PC-3 (cell line): Measurements from ENCODE around the gene DBP. TPM values are rescaled to one million over a fixed set of nuclear protein-coding genes. Genes with fewer than 3 reads are reported as not detected.
A peak's percentile ranks its signal among the peaks of the same experiment; 100 is the strongest.

Experiments used
- ATAC-seq: fragments of 200-7000 bp; cut with Tn5 transposase; 2 replicates; pipeline ENCODE4 v1.9.1; 2020; ENCODE audit warnings: mild to moderate bottlenecking, moderate library complexity
- BruUV-seq: library from RNA; stranded (reverse); fragments of 400-500 nt; replicated peaks from 2 replicates; lab custom pipeline; 2021; lab: Mats Ljungman, UMichigan
- CTCF ChIA-PET: fragments of 300-600 bp; sonication (Branson Sonifier 250); formaldehyde crosslinking; loops from one replicate; lab custom pipeline; 2022; ENCODE audit warnings: antibody characterized with exemption; lab: Charles Lee
- POLR2A ChIA-PET: fragments of 300-600 bp; sonication (Branson Sonifier 250); formaldehyde crosslinking; loops from one replicate; lab custom pipeline; 2022; ENCODE audit warnings: antibody characterized with exemption; ENCODE audit not compliant: unreplicated experiment; lab: Charles Lee
- DNase-seq: peaks from one replicate; pipeline ENCODE4 v3.0.0-alpha.2; 2015
- H2AFZ ChIP-seq: fragments of 300-600 bp; sonication (generic); 2 replicates; pipeline ENCODE4 v1.6.0; 2016; ENCODE audit warnings: antibody characterized with exemption, low read length
- H3F3A ChIP-seq: fragments of 300-600 bp; sonication (generic); one replicate; pipeline ENCODE4 v1.6.0; 2017; ENCODE audit warnings: antibody characterized with exemption, low read length, control low read depth, mild to moderate bottlenecking; ENCODE audit not compliant: unreplicated experiment
- H3K27ac ChIP-seq: fragments of 300-600 bp; sonication (generic); 2 replicates; pipeline ENCODE4 v1.5.1; 2016; ENCODE audit warnings: mild to moderate bottlenecking, low read length
- H3K27me3 ChIP-seq: fragments of 300-600 bp; sonication (generic); 2 replicates; pipeline ENCODE4 v1.6.1; 2016; ENCODE audit warnings: low read length, mixed read lengths
- H3K36me3 ChIP-seq: fragments of 300-600 bp; sonication (generic); 2 replicates; pipeline ENCODE4 v1.6.1; 2016; ENCODE audit warnings: low read depth, mixed run types, low read length, mixed read lengths
- H3K4me1 ChIP-seq: fragments of 300-600 bp; sonication (generic); 2 replicates; pipeline ENCODE4 v1.5.1; 2016; ENCODE audit warnings: low read length; ENCODE audit not compliant: insufficient read depth
- H3K4me2 ChIP-seq: fragments of 300-600 bp; sonication (generic); 2 replicates; pipeline ENCODE4 v1.6.0; 2016; ENCODE audit warnings: low read length
- H3K4me3 ChIP-seq: fragments of 300-600 bp; sonication (generic); 2 replicates; pipeline ENCODE4 v1.5.1; 2016; ENCODE audit warnings: mild to moderate bottlenecking, low read length, mixed read lengths
- H3K79me2 ChIP-seq: fragments of 300-600 bp; sonication (generic); 2 replicates; pipeline ENCODE4 v1.6.1; 2017; ENCODE audit warnings: low read length, mixed read lengths
- H3K9ac ChIP-seq: fragments of 300-600 bp; sonication (generic); 2 replicates; pipeline ENCODE4 v1.6.0; 2016; ENCODE audit warnings: mild to moderate bottlenecking, low read length
- H3K9me2 ChIP-seq: fragments of 300-600 bp; sonication (generic); replicated peaks from 2 replicates; pipeline ENCODE4 v1.6.1; 2016; ENCODE audit warnings: mixed run types, low read length, mixed read lengths
- H3K9me3 ChIP-seq: fragments of 300-600 bp; sonication (generic); 2 replicates; pipeline ENCODE4 v1.6.1; 2016; ENCODE audit warnings: low read length, mixed read lengths
- H4K20me1 ChIP-seq: fragments of 300-600 bp; sonication (generic); 2 replicates; pipeline ENCODE4 v1.6.1; 2016; ENCODE audit warnings: low read length, mixed read lengths
- CTCF ChIP-seq: fragments of 300-600 bp; sonication (generic); conservative IDR thresholded peaks from 2 replicates; pipeline ENCODE4 v1.5.1; 2017; ENCODE audit warnings: antibody characterized with exemption, low read depth, mild to moderate bottlenecking, low read length
- EZH2 ChIP-seq: fragments of 300-600 bp; sonication (generic); IDR thresholded peaks from one replicate; pipeline ENCODE4 v1.6.1; 2017; ENCODE audit warnings: antibody characterized with exemption, mild to moderate bottlenecking, low read length; ENCODE audit not compliant: unreplicated experiment
- EZH2phosphoT487 ChIP-seq: fragments of 300-600 bp; sonication (generic); IDR thresholded peaks from 2 replicates; pipeline ENCODE4 v1.6.1; 2018; ENCODE audit warnings: mild to moderate bottlenecking, antibody characterized with exemption, low read length, borderline replicate concordance
- intact Hi-C: fragments of 100-400 bp; cut with micrococcal nuclease; formaldehyde crosslinking; loops from 2 replicates; pipeline ENCODE4 v1.9.0; 2023
- total RNA-seq: library from RNA; depleted of rRNA; stranded (reverse); fragments of >200 nt; gene quantifications from 2 replicates; pipeline ENCODE4 v1.2.3, GENCODE V29; 2014

The DBP gene
- total RNA-seq, 1 experiment from 2014 or later, result 12.2 TPM

GRCh38 chr19:48637948-48638830, 1.0 kb upstream of the DBP start:
- Histone ChIP-seq H3K9ac (peak overlapping the region; percentile 67), H3K4me2 (peak overlapping the region; percentile 96), H4K20me1 (no peaks in the 10 kb centered on the region), H3F3A (peaks cover 3% of the 10 kb centered on the region), H3K36me3 (no peaks in the 10 kb centered on the region), H3K27me3 (no peaks in the 10 kb centered on the region), H3K4me3 (peak overlapping the region; percentile 65), H3K4me1 (peaks cover 24% of the 10 kb centered on the region), H3K27ac (peak overlapping the region; percentile 67), H3K9me2 (no peaks in the 10 kb centered on the region), H3K79me2 (no peaks in the 10 kb centered on the region), H2AFZ (peak overlapping the region; percentile 94), H3K9me3 (no peaks in the 10 kb centered on the region)
- POLR2A ChIA-PET, result interaction anchor here (0.6 kb wide), 1 partner anchor 151 kb away, joined by 20 read pairs; no protein-coding TSS in a partner anchor
- no peak for TF ChIP-seq EZH2
- no peak for TF ChIP-seq CTCF
- no peak for TF ChIP-seq EZH2phosphoT487
- BruUV-seq, result no TSS peak
- CTCF ChIA-PET, result interaction anchor here (0.7 kb wide), 1 partner anchor 52 kb away, joined by 3 read pairs; no protein-coding TSS in a partner anchor
- intact Hi-C loops, result loop anchor here (1.0 kb wide), 1 partner anchor 19 kb away; the partner anchor contains the start of genes RPL18 and SPHK2
- ATAC-seq (peak; percentile 18), DNase-seq (peak; percentile 85)

- Histone ChIP-seq H4K20me1 (no peaks in the 10 kb centered on the region), H3K79me2 (no peaks in the 10 kb centered on the region), H3K9ac (peak overlapping the region; percentile 67), H3K9me2 (no peaks in the 10 kb centered on the region), H3K27me3 (no peaks in the 10 kb centered on the region), H3K4me1 (peaks cover 24% of the 10 kb centered on the region), H2AFZ (peak overlapping the region; percentile 94), H3K36me3 (no peaks in the 10 kb centered on the region), H3K4me3 (peak overlapping the region; percentile 80), H3K9me3 (no peaks in the 10 kb centered on the region), H3K4me2 (peak overlapping the region; percentile 96), H3F3A (peaks cover 3% of the 10 kb centered on the region), H3K27ac (peak overlapping the region; percentile 67)
- TF ChIP-seq CTCF, result no peak
- TF ChIP-seq EZH2phosphoT487, result no peak
- no peak for TF ChIP-seq EZH2
- peak; percentile 96 for DNase-seq
- BruUV-seq, result no TSS peak
- intact Hi-C loops, result loop anchor here (1.0 kb wide), 1 partner anchor 18 kb away; the partner anchor contains the start of genes RPL18 and SPHK2
- ChIA-PET CTCF (interaction anchor here (0.7 kb wide), 2 partner anchors 8 to 52 kb away, joined by 3 to 5 read pairs; partner anchors contain the start of gene CA11), POLR2A (interaction anchor here (0.6 kb wide), 1 partner anchor 150 kb away, joined by 20 read pairs; no protein-coding TSS in a partner anchor)
- peak; percentile 71 for ATAC-seq
Measured at GRCh38 chr19:48637449-48637947, 319 bp upstream of the DBP start.
